GM10248 (cell line): ENCODE measurements around the gene PLB1.

ENCODE experiments used
- CTCF ChIA-PET: fragments of 300-600 bp; sonication (Branson Sonifier 250); formaldehyde crosslinking; extraction: SDS; loops from one replicate; lab custom pipeline; 2021; ENCODE audit warnings: antibody characterized with exemption; lab: Yijun Ruan, JAX
- POLR2A ChIA-PET: fragments of 350-650 bp; sonication (Branson Sonifier 250); formaldehyde crosslinking; extraction: SDS; loops from one replicate; lab custom pipeline; 2020; ENCODE audit warnings: antibody characterized with exemption; lab: Yijun Ruan, JAX
- DNase-seq: peaks from one replicate; pipeline ENCODE4 v3.0.0; 2012; ENCODE audit errors: extremely low spot score
- TF ChIP-seq, protein P1 (sequence below): IDR thresholded peaks from 2 replicates; pipeline ENCODE4 v1.5.1; 2012; ENCODE audit warnings: mild to moderate bottlenecking, low read depth; ENCODE audit errors: extremely low read depth, missing control alignments, control extremely low read depth

Gene PLB1

DNA sequence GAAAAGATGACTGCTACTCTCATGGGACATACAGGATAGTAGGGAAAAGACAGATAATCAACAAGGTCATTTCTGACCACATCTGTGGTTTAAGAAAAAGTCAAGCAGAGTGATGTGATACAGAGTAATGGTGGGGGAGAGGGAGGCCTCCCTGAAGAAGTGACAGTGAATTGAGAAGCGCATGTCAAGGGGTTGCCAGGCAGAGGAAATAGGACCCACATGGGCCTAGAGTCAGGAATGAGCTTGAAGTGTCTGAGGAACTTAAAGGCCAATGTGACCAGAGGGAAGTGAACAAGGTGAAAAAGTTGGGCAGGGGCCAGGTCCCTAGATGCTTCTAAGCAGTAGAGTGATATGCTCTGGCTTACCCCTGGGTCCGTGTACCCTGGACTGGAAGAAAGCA lies 142.2 kb downstream of the PLB1 start:
- ChIA-PET POLR2A (no interaction called here), CTCF (no interaction called here)
- TF ChIP-seq, protein P1, sequence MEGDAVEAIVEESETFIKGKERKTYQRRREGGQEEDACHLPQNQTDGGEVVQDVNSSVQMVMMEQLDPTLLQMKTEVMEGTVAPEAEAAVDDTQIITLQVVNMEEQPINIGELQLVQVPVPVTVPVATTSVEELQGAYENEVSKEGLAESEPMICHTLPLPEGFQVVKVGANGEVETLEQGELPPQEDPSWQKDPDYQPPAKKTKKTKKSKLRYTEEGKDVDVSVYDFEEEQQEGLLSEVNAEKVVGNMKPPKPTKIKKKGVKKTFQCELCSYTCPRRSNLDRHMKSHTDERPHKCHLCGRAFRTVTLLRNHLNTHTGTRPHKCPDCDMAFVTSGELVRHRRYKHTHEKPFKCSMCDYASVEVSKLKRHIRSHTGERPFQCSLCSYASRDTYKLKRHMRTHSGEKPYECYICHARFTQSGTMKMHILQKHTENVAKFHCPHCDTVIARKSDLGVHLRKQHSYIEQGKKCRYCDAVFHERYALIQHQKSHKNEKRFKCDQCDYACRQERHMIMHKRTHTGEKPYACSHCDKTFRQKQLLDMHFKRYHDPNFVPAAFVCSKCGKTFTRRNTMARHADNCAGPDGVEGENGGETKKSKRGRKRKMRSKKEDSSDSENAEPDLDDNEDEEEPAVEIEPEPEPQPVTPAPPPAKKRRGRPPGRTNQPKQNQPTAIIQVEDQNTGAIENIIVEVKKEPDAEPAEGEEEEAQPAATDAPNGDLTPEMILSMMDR = no peak
- no peak for DNase-seq

DNA sequence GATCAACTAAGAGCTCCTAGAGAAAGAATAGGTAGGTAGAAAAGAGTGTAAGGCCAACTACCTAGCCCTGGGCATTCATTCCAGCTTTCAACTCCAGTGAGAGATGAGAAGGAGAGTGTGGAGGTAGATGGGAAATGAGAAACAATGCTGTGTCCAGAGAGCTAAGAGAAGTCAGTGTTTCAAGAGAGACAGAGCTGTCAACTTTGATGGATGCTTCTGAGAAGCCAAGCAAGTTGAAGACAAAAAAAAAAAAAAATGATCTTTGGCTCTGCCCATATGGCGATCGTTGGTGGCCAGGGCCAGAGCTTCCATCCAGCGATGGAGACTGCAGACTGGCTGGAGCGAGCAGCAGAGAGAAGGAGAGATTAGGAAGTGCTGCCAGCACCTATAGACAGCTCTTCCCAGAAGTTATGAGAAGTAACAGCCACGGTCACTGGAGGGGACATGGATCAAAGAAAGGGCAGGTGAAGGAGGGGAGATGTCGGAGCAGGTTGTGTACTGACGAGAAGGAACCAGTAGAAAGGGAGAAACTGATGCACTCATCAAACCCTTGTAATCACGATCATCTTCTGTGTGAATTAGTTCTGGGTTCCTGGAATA lies 143.3 kb downstream of the PLB1 start:
- TF ChIP-seq, protein P1 = no peak
- ChIA-PET POLR2A (interaction anchor here (0.7 kb wide), 1 partner anchor 28 kb away, joined by 3 read pairs; no protein-coding TSS in a partner anchor), CTCF (interaction anchor here (1.0 kb wide), 1 partner anchor 9 kb away, joined by 5 read pairs; no protein-coding TSS in a partner anchor)
- DNase-seq = no peak

DNA sequence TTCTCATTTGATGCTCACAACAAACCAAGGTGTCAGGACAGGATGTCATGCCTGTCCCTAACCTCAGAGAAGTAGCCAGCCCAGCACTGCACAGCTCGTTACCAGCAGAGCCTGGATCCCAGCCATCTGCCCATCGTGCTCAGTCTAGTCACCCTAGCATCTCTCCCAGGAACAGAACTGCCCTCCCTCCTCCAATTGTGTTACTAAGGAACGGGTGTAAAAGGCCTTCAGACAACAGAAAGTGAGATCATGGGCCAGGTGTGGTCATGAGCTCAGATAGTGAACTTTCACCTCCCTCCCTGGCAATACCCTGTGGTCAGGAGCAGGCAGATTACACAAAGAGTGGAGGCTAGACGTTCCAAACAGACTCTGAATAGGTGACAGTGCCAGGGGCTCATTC lies 144.0 kb downstream of the PLB1 start:
- POLR2A ChIA-PET = no interaction called here
- CTCF ChIA-PET = interaction anchor here (1.0 kb wide), 1 partner anchor 10 kb away, joined by 5 read pairs; no protein-coding TSS in a partner anchor
- TF ChIP-seq, protein P1 = no peak
- peak; percentile 43 for DNase-seq

DNA sequence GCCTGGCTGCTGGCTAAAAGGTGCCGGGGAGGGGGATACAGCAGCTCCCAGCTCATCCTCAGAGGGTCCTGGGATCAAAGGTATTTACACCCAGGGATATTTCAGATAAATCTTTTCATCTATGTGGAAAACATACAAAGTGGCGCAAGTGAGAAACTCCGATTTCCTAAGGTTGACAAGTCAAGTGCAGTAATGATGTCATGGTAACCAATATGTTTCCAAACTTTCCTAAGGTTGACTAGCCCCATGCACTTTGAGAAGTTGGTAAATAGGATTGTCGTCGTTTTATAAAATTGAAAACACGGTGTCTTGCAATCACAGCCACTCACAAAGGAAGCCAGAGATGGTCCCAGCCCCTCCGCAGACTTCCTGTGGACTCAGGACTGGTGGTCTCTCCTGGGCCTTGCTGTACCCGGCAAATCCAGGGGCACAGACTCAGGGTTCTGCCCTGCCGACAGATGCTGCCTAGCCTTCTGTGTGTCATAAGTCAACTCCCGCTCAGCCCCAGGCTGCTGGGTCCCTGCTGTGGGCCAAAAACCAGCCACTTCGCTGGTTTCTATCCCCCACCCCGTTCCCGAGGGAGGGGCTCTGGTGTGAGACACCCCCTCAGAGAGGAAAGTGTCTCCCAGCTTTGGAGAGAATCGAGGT lies 144.5 kb downstream of the PLB1 start:
- DNase-seq = no peak
- POLR2A ChIA-PET = no interaction called here
- TF ChIP-seq, protein P1 = no peak
- CTCF ChIA-PET = no interaction called here

DNA sequence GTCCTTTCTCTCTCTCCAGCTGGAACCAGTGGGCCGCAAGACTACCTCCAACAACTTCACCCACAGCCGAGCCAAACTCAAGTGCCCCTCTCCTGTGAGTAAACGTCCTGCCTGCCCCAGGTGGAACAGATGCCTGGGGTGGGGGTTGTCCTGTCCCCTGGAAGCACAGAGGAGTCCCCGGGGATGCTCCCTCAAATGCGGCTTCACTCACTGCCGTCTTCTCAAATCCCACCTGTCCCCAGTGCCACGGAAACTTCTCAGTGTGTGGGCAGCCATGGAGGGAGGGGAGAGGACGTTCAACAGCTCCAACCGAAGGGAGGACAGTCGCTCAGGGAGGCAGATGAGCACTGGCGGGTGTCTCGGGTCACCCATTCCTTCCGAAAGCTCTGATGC lies 145.0 kb downstream of the PLB1 start:
- no peak for DNase-seq
- CTCF ChIA-PET = no interaction called here
- TF ChIP-seq, protein P1 = no peak
- POLR2A ChIA-PET = no interaction called here

DNA sequence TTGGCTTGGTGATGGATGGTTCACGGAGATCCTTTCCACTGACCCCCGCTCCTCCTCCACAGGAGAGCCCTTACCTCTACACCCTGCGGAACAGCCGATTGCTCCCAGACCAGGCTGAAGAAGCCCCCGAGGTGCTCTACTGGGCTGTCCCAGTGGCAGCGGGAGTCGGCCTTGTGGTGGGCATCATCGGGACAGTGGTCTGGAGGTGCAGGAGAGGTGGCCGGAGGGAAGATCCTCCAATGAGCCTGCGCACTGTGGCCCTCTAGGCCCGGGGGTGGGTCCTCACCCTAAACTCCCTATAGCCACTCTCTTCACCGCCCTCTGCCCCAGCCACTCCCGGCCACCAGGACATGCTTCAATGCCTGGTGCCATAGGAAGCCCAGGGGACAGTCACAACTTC lies 146.9 kb downstream of the PLB1 start:
- POLR2A ChIA-PET = no interaction called here
- no peak for DNase-seq
- TF ChIP-seq, protein P1 = no peak
- CTCF ChIA-PET = no interaction called here
